CD4-positive, alpha-beta T cell (primary cell): ENCODE measurements around the gene LSR. TPM values are rescaled to one million over a fixed set of nuclear protein-coding genes. Genes with fewer than 3 reads are reported as not detected.

Experiments used
- ATAC-seq: fragments of 200-7000 bp; cut with Tn5 transposase; one replicate; pipeline ENCODE4 v1.10.0; 2022; ENCODE audit warnings: mild to moderate bottlenecking; ENCODE audit not compliant: poor library complexity
- CTCF ChIA-PET: fragments of 350-600 bp; sonication (Branson Sonifier 250); formaldehyde crosslinking; loops from one replicate; lab custom pipeline; 2021; ENCODE audit warnings: antibody characterized with exemption, inconsistent platforms; lab: Charles Lee
- POLR2A ChIA-PET: fragments of 350-600 bp; sonication (Branson Sonifier 250); formaldehyde crosslinking; loops from one replicate; lab custom pipeline; 2021; ENCODE audit warnings: antibody characterized with exemption, inconsistent platforms; lab: Charles Lee
- DNase-seq, 14 experiments: peaks; one replicate each; pipeline ENCODE4 v3.0.0-alpha.2; 2013 to 2020; ENCODE audit warnings: mixed read lengths in 2 of 14
- H3K27ac ChIP-seq, 2 donors: one replicate each; pipeline versions ENCODE4 v1.5.1 to v1.7.0; 2013; ENCODE audit warnings: low read length in 2 of 2, low read depth in 1 of 2, mild to moderate bottlenecking in 1 of 2
- H3K27me3 ChIP-seq, 2 experiments: 1 replicate in 1 of 2; 2 replicates in 1 of 2; pipeline versions ENCODE4 v1.6.1 to v1.7.0; 2013; ENCODE audit warnings: low read length in 2 of 2, control low read depth in 1 of 2, mild to moderate bottlenecking in 1 of 2, moderate library complexity in 1 of 2; ENCODE audit not compliant: insufficient read depth in 2 of 2, control insufficient read depth in 1 of 2
- H3K36me3 ChIP-seq: one replicate; pipeline ENCODE4 v1.6.1; 2013; ENCODE audit warnings: low read length, control low read depth; ENCODE audit not compliant: insufficient read depth
- H3K4me1 ChIP-seq: one replicate; pipeline ENCODE4 v1.6.1; 2013; ENCODE audit warnings: low read length, control low read depth; ENCODE audit not compliant: insufficient read depth
- H3K4me3 ChIP-seq: one replicate; pipeline ENCODE4 v1.5.1; 2013; ENCODE audit warnings: mild to moderate bottlenecking, low read length, moderate library complexity
- H3K9me3 ChIP-seq, 2 experiments: 1 replicate in 1 of 2; 2 replicates in 1 of 2; pipeline versions ENCODE4 v1.6.1 to v1.7.0; 2013; ENCODE audit warnings: low read length in 2 of 2, mild to moderate bottlenecking in 2 of 2, control low read depth in 1 of 2, moderate library complexity in 1 of 2; ENCODE audit not compliant: control insufficient read depth in 1 of 2, insufficient read depth in 1 of 2
- H3K27ac Mint-ChIP-seq: one replicate; pipeline ENCODE4 v1.8.0; 2020; ENCODE audit warnings: mixed read lengths
- H3K27me3 Mint-ChIP-seq: one replicate; pipeline ENCODE4 v1.8.0; 2021; ENCODE audit warnings: mixed read lengths
- H3K36me3 Mint-ChIP-seq: one replicate; pipeline ENCODE4 v1.8.0; 2021; ENCODE audit warnings: low read depth, mixed read lengths
- H3K4me1 Mint-ChIP-seq: one replicate; pipeline ENCODE4 v1.8.0; 2021; ENCODE audit warnings: low read depth, mixed read lengths
- H3K4me3 Mint-ChIP-seq: one replicate; pipeline ENCODE4 v1.8.0; 2020; ENCODE audit warnings: mild to moderate bottlenecking, mixed read lengths
- H3K9me3 Mint-ChIP-seq: one replicate; pipeline ENCODE4 v1.8.0; 2020; ENCODE audit warnings: mixed read lengths
- intact Hi-C, 2 experiments: fragments of 100-400 bp; cut with DNase I in 1 of 2; cut with micrococcal nuclease in 1 of 2; formaldehyde crosslinking; loops; one replicate each; pipeline versions ENCODE4 v1.15.1 to v1.9.0; 2023 to 2025; cut with DNase I, micrococcal nuclease
- total RNA-seq, 174 experiments: library from RNA in 2 of 174; stranded (reverse) in 2 of 174; gene quantifications; one replicate each; pipeline ENCODE4 v1.2.3 and lab custom pipeline; 2021 to 2026
- TF ChIP-seq, protein P1 (sequence below): fragments of 200-600 bp; IDR thresholded peaks from one replicate; pipeline ENCODE4 v1.8.0; 2022; ENCODE audit warnings: antibody characterized with exemption, mild to moderate bottlenecking

LSR gene
- total RNA-seq, 2 experiments from 2014 or later: 45.0 to 47.9 TPM

DNA sequence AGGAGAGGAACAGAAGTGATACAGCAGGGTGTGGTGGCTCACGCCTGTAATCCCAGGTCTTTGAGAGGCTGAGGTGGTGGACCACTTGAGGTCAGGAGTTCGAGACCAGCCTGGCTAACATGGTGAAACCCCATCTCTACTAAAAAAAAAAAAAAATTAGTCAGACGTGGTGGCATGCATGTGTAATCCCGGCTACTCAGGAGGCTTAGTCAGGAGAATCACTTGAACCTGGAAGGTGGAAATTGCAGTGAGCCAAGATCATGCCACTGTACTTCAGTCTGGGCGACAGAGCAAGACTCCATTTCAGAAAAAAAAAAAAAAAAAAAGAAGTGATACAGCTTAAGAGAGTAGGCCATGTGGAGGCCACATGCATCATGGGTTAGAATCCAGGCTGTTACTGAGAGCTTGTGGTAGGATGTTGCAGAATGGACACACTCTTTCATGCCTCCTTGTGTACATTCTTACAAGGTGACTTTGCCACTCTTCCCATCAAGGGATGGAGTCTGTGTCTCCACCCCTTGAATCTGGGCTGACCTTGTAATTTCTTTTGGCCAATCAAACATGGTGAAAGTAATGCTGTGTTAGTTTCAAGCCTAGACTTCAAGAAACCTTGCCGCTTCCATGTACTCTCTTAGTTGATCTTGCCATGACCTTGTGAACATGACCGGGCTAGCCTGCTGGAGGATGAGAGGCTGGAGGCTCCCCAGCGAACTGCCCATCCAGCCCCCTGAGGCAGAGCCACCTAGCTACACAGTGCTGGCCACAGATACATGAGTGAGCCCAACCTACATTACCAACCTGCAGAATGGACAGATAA is 32.6 kb upstream of the LSR start:
- Histone ChIP-seq H3K4me1 (peaks cover 68% of the 10 kb centered on the region), H3K27ac (peak overlapping the region in 1 of 2 donors; percentile 9)

DNA sequence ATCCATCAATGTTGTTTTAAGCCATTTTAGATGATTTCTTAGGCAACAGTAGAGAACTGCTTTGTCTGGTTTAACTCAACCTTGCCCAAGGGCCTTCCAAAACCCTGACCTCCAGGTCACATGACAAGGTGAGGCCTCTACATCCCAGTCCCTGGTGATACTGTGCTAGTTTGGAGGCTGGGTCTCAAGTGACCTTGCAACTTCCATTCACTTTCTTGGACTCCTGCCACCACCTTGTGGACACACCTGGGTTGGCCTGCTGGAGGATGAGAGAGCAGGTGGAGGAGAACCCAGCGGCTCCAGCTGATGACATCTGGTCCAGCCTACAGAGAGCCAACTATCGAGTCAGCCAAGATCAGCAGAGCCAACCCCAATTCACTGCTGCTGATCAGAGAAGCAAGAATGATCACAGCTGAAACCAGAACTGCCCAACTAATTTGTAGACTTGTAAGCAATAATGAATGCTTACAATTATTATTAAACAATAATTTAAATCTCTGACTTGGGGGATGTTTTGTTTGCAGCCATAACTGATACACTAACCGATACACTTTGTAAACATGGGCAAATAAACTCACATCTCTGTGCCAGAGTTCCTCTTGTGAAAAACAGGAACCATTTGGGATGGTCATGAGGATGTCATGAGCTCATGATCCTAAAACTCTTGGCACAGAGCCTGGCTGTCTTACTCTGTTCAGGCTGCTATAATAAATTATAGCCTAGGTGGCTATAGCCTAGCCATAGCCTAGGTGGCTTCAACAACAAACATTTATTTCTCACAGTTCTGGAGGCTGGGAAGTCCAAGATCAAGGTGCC is 31.8 kb upstream of the LSR start:
- Mint-ChIP-seq H3K4me1 (peaks cover 61% of the 10 kb centered on the region), H3K4me3 (no peak overlapping the region), H3K27me3 (no peaks in the 10 kb centered on the region), H3K36me3 (no peaks in the 10 kb centered on the region), H3K27ac (peak overlapping the region; percentile 99), H3K9me3 (peaks cover 3% of the 10 kb centered on the region)
- intact Hi-C loops: loop anchor here (1.0 to 10.0 kb wide), 5 partner anchors 48 to 150 kb away; partner anchors contain the start of genes USF2 (in 2 of the 2) and FXYD5 (in 1 of the 2)
- ATAC-seq (no peak), DNase-seq (peak in 13 of 14 experiments; percentile 29 to 78 (median 42))
- TF ChIP-seq, protein P1, sequence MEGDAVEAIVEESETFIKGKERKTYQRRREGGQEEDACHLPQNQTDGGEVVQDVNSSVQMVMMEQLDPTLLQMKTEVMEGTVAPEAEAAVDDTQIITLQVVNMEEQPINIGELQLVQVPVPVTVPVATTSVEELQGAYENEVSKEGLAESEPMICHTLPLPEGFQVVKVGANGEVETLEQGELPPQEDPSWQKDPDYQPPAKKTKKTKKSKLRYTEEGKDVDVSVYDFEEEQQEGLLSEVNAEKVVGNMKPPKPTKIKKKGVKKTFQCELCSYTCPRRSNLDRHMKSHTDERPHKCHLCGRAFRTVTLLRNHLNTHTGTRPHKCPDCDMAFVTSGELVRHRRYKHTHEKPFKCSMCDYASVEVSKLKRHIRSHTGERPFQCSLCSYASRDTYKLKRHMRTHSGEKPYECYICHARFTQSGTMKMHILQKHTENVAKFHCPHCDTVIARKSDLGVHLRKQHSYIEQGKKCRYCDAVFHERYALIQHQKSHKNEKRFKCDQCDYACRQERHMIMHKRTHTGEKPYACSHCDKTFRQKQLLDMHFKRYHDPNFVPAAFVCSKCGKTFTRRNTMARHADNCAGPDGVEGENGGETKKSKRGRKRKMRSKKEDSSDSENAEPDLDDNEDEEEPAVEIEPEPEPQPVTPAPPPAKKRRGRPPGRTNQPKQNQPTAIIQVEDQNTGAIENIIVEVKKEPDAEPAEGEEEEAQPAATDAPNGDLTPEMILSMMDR: peak; percentile 33
- peaks cover 0 to 6% of the 10 kb centered on the region in 2 experiments for H3K9me3 ChIP-seq
- peaks cover 65% of the 10 kb centered on the region for H3K4me1 ChIP-seq
- POLR2A ChIA-PET: interaction anchor here (0.9 to 5.7 kb wide), 8 partner anchors 11 to 75 kb away, joined by 3 to 36 read pairs (median 4); partner anchors contain the start of genes FXYD5 and FXYD7
- peak overlapping the region in 1 of 2 donors; percentile 9 for H3K27ac ChIP-seq
- no peaks in the 10 kb centered on the region for H3K27me3 ChIP-seq
- no peaks in the 10 kb centered on the region for H3K36me3 ChIP-seq
- CTCF ChIA-PET: interaction anchor here (0.8 to 3.6 kb wide), 6 partner anchors 11 to 71 kb away, joined by 3 to 13 read pairs (median 3); no protein-coding TSS in a partner anchor
- no peak overlapping the region for H3K4me3 ChIP-seq

More for the DNA sequence above, 32.6 kb upstream of the LSR start:
- Histone ChIP-seq H3K27me3 (no peaks in the 10 kb centered on the region), H3K36me3 (no peaks in the 10 kb centered on the region), H3K4me3 (no peak overlapping the region), H3K9me3 (peaks cover 0 to 6% of the 10 kb centered on the region in 2 experiments)
- Mint-ChIP-seq H3K36me3 (no peaks in the 10 kb centered on the region), H3K27me3 (no peaks in the 10 kb centered on the region), H3K9me3 (peaks cover 3% of the 10 kb centered on the region), H3K4me3 (no peak overlapping the region), H3K27ac (peak overlapping the region; percentile 99), H3K4me1 (peaks cover 68% of the 10 kb centered on the region)
- peak in 2 of 14 experiments; percentile 34 to 48 for DNase-seq
- POLR2A ChIA-PET: interaction anchor here (0.9 to 5.7 kb wide), 7 partner anchors 10 to 74 kb away, joined by 3 to 36 read pairs (median 6); partner anchors contain the start of genes FXYD5 and FXYD7
- no peak for ATAC-seq
- TF ChIP-seq, protein P1: no peak
- CTCF ChIA-PET: interaction anchor here (0.5 to 3.6 kb wide), 6 partner anchors 10 to 149 kb away, joined by 3 to 13 read pairs (median 4); no protein-coding TSS in a partner anchor
- intact Hi-C loops: loop anchor here (1.0 to 10.0 kb wide), 4 partner anchors 49 to 67 kb away; partner anchors contain the start of genes USF2 (in 2 of the 2) and FXYD5 (in 1 of the 2)

DNA sequence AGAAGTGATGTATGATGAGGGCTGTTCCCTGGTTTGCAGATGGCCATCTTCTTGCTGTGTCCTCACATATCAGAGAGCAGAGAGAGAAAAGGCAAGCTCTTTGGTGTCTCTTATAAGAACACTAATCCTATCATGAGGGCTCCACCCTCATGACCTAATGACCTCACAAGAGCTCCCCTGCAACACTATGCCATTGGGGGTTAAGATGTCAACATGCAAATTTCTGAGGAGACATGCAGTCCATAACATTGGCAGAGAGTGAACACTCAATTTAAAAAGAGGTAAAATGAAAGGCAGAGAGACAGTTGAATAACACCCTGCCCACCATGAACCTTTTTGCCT is 31.2 kb upstream of the LSR start:
- peak overlapping the region; percentile 58 for H3K27ac Mint-ChIP-seq
- Histone ChIP-seq H3K27ac (no peak overlapping the region), H3K27me3 (no peaks in the 10 kb centered on the region), H3K4me3 (no peak overlapping the region), H3K4me1 (peaks cover 65% of the 10 kb centered on the region), H3K36me3 (no peaks in the 10 kb centered on the region), H3K9me3 (peaks cover 0 to 7% of the 10 kb centered on the region in 2 experiments)
- TF ChIP-seq, protein P1: no peak
- H3K4me1 Mint-ChIP-seq: peaks cover 55% of the 10 kb centered on the region
- ChIA-PET CTCF (interaction anchor here (0.8 to 3.6 kb wide), 4 partner anchors 19 to 64 kb away, joined by 3 to 13 read pairs (median 3); no protein-coding TSS in a partner anchor), POLR2A (interaction anchor here (1.2 to 5.7 kb wide), 5 partner anchors 11 to 76 kb away, joined by 3 to 36 read pairs (median 5); partner anchors contain the start of gene FXYD7)
- no peaks in the 10 kb centered on the region for H3K36me3 Mint-ChIP-seq
- intact Hi-C loops: loop anchor here (1.0 to 10.0 kb wide), 4 partner anchors 47 to 150 kb away; partner anchors contain the start of genes USF2 (in 2 of the 2) and FXYD5 (in 1 of the 2)
- no peak for DNase-seq
- no peak overlapping the region for H3K4me3 Mint-ChIP-seq
- H3K9me3 Mint-ChIP-seq: peaks cover 3% of the 10 kb centered on the region
- no peaks in the 10 kb centered on the region for H3K27me3 Mint-ChIP-seq
- no peak for ATAC-seq
